Mammary epithelial cell (primary cell): ENCODE results near the gene TSHB.

Experiments used
- CTCF ChIP-seq, 2 donors: IDR thresholded peaks in 1 of 2; conservative IDR thresholded peaks in 1 of 2; 2 replicates each; pipeline ENCODE4 v1.5.1; 2011 to 2012; ENCODE audit warnings: inconsistent platforms in 2 of 2, low read length in 2 of 2, mild to moderate bottlenecking in 2 of 2, control low read depth in 1 of 2, low read depth in 1 of 2; ENCODE audit not compliant: insufficient read depth in 1 of 2; ENCODE audit errors: extremely low read depth in 1 of 2
- EZH2 ChIP-seq: IDR thresholded peaks from 2 replicates; pipeline ENCODE4 v1.6.1; 2012; ENCODE audit warnings: low read length, inconsistent platforms, borderline replicate concordance

GRCh38 chr1:115077286-115077983 is 47.8 kb downstream of the TSHB start:
- TF ChIP-seq EZH2 (no peak), CTCF (conservative IDR thresholded peaks at IDR 0.05 in 1 of 2, IDR thresholded peaks at IDR 0.05 in 1 of 2; ENCODE audit: extremely low read depth in 1 of 2, insufficient read depth in 1 of 2, low read depth in 1 of 2, low read length in 2 of 2) (no peak)
